HG03060 (cell line): ENCODE measurements around the gene KCNH8.
"Not testable (repeated sequence)": the region's sequence is repeated elsewhere in the genome, so short reads cannot be mapped to it uniquely, and the experiment has no call there.

ENCODE experiments used
- ATAC-seq: cut with Tn5 transposase; IDR thresholded peaks from one replicate; pipeline ENCODE4 v1.9.1; 2021; ENCODE audit warnings: low read depth, moderate number of reproducible peaks; ENCODE audit not compliant: unreplicated experiment

KCNH8 gene

GRCh38 chr3:19147905-19148767 lies at the start of gene KCNH8:
TSS of gene KCNH8 (plus strand) at chr3:19148510. CDS start at chr3:19148720, 210 bp downstream.
- ATAC-seq, result no peak

GRCh38 chr3:19102654-19103290 lies 45.5 kb upstream of the KCNH8 start:
- not testable (repeated sequence) for ATAC-seq

GRCh38 chr3:19103510-19103909 lies 44.8 kb upstream of the KCNH8 start:
- no peak for ATAC-seq

- ATAC-seq, result no peak
Observed at GRCh38 chr3:19104459-19104858, 43.9 kb upstream of the KCNH8 start.

- ATAC-seq, result no peak
Observed at GRCh38 chr3:19105826-19106225, 42.5 kb upstream of the KCNH8 start.

GRCh38 chr3:19106307-19106706 lies 42.0 kb upstream of the KCNH8 start:
- ATAC-seq, result no peak

- no peak for ATAC-seq
Observed at GRCh38 chr3:19107719-19108118, 40.6 kb upstream of the KCNH8 start.

GRCh38 chr3:19110335-19110895 lies 37.9 kb upstream of the KCNH8 start:
- no peak for ATAC-seq

- no peak for ATAC-seq
Observed at GRCh38 chr3:19114461-19114860, 33.8 kb upstream of the KCNH8 start.

- no peak for ATAC-seq
Observed at GRCh38 chr3:19116239-19116638, 32.1 kb upstream of the KCNH8 start.

GRCh38 chr3:19124752-19125151 lies 23.6 kb upstream of the KCNH8 start:
- ATAC-seq, result no peak

GRCh38 chr3:19139863-19140262 lies 8.4 kb upstream of the KCNH8 start:
- no peak for ATAC-seq

- peak; percentile 48 for ATAC-seq
Observed at GRCh38 chr3:19146685-19147650, 1.3 kb upstream of the KCNH8 start.

- no peak for ATAC-seq
Observed at GRCh38 chr3:19148768-19149091, 420 bp downstream of the KCNH8 start.

GRCh38 chr3:19149368-19149767 lies 1.1 kb downstream of the KCNH8 start:
- no peak for ATAC-seq

- no peak for ATAC-seq
Observed at GRCh38 chr3:19151171-19151570, 2.9 kb downstream of the KCNH8 start.

GRCh38 chr3:19154693-19155250 lies 6.5 kb downstream of the KCNH8 start:
- no peak for ATAC-seq

GRCh38 chr3:19155375-19155774 lies 7.1 kb downstream of the KCNH8 start:
- no peak for ATAC-seq

- ATAC-seq, result no peak
Observed at GRCh38 chr3:19159966-19160635, 11.8 kb downstream of the KCNH8 start.

GRCh38 chr3:19165654-19166053 lies 17.3 kb downstream of the KCNH8 start:
- no peak for ATAC-seq
